HFFc6 (cell line): ENCODE data around the gene OR13F1. TPM values are rescaled to one million over a fixed set of nuclear protein-coding genes. Genes with fewer than 3 reads are reported as not detected.

Experiments used
- DNase-seq: peaks from one replicate; pipeline ENCODE4 v3.0.0-alpha.2; 2018
- H3K27ac Mint-ChIP-seq: 2 replicates; pipeline ENCODE4 v1.8.0; 2020; ENCODE audit warnings: mild to moderate bottlenecking, mixed read lengths
- H3K27me3 Mint-ChIP-seq: 2 replicates; pipeline ENCODE4 v1.8.0; 2021; ENCODE audit warnings: mild to moderate bottlenecking, moderate library complexity, mixed read lengths; ENCODE audit not compliant: insufficient read depth
- H3K36me3 Mint-ChIP-seq: 2 replicates; pipeline ENCODE4 v1.8.0; 2021; ENCODE audit warnings: low read depth, mixed read lengths
- H3K4me1 Mint-ChIP-seq: 2 replicates; pipeline ENCODE4 v1.8.0; 2020; ENCODE audit warnings: low read depth, mixed read lengths
- H3K4me3 Mint-ChIP-seq: 2 replicates; pipeline ENCODE4 v1.8.0; 2020; ENCODE audit warnings: mild to moderate bottlenecking, moderate library complexity, mixed read lengths
- H3K9me3 Mint-ChIP-seq: 2 replicates; pipeline ENCODE4 v1.8.0; 2020; ENCODE audit warnings: mild to moderate bottlenecking, mixed read lengths
- CTCF ChIP-seq: fragments of 200-600 bp; sonication (generic); IDR thresholded peaks from 2 replicates; pipeline ENCODE4 v1.5.0; 2021; ENCODE audit warnings: antibody characterized with exemption, mild to moderate bottlenecking
- long read RNA-seq: library from polyadenylated mRNA; unstranded; transcript quantifications from one replicate; pipeline ENCODE4 v2.0.0, GENCODE V29; 2019
- total RNA-seq, 6 experiments: library from RNA; stranded (reverse); fragmentation: NEBNext Ultra II Directional; extraction: Animal tissue kit (Norgen Biotek cat#: 25700); gene quantifications; 2 replicates in 1 of 6; 3 replicates in 5 of 6; pipeline ENCODE4 v1.2.3, GENCODE V29; 2021

Gene OR13F1, protein sequence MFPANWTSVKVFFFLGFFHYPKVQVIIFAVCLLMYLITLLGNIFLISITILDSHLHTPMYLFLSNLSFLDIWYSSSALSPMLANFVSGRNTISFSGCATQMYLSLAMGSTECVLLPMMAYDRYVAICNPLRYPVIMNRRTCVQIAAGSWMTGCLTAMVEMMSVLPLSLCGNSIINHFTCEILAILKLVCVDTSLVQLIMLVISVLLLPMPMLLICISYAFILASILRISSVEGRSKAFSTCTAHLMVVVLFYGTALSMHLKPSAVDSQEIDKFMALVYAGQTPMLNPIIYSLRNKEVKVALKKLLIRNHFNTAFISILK
- not detected for total RNA-seq
- long read RNA-seq = 0 reads

DNA sequence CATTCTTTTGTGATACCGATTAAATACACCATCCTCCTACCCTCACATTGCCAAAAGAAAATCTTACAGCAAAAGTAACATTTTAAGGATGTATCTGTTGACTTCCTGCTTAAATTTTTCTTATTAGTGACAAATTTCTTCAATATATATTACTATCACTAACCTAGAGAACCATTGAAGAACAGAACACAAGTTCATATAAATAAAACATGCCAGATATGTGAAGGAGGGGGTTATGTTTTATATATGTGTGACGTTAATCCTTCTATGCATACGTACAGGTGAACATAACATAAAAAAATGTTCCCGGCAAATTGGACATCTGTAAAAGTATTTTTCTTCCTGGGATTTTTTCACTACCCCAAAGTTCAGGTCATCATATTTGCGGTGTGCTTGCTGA lies at the start of gene OR13F1:
TSS of gene OR13F1 (plus strand) at position 301 of the 400 bp plus-strand sequence. CDS start at position 301, 0 bp downstream.
- no peak for TF ChIP-seq CTCF
- Mint-ChIP-seq H3K36me3 (no peaks in the 10 kb centered on the region), H3K9me3 (peaks cover 15% of the 10 kb centered on the region), H3K27me3 (peaks cover 2% of the 10 kb centered on the region; the same call in 1 of the 2 replicates), H3K4me3 (no peak within 1 kb of the TSS), H3K27ac (no peak within 1 kb of the TSS), H3K4me1 (no peaks in the 10 kb centered on the region)
- DNase-seq = no peak

- no peak for TF ChIP-seq CTCF
- Mint-ChIP-seq H3K36me3 (no peaks in the 10 kb centered on the region), H3K4me1 (no peaks in the 10 kb centered on the region), H3K9me3 (peaks cover 10% of the 10 kb centered on the region), H3K27ac (no peak overlapping the region), H3K27me3 (no peaks in the 10 kb centered on the region), H3K4me3 (no peak overlapping the region)
- DNase-seq = no peak
Measured at GRCh38 chr9:104456831-104457230, 47.2 kb upstream of the OR13F1 start.

- Mint-ChIP-seq H3K9me3 (peaks cover 31% of the 10 kb centered on the region), H3K36me3 (no peaks in the 10 kb centered on the region; the same call in 1 of the 2 replicates), H3K27ac (no peak overlapping the region), H3K4me1 (no peaks in the 10 kb centered on the region), H3K27me3 (no peaks in the 10 kb centered on the region; the same call in 1 of the 2 replicates), H3K4me3 (no peak overlapping the region)
- DNase-seq = no peak
- no peak for TF ChIP-seq CTCF
Measured at GRCh38 chr9:104463864-104464263, 40.2 kb upstream of the OR13F1 start.

GRCh38 chr9:104468261-104468660 lies 35.8 kb upstream of the OR13F1 start:
- Mint-ChIP-seq H3K4me3 (no peak overlapping the region), H3K4me1 (no peaks in the 10 kb centered on the region), H3K27ac (no peak overlapping the region), H3K9me3 (peaks cover 31% of the 10 kb centered on the region), H3K27me3 (no peaks in the 10 kb centered on the region), H3K36me3 (no peaks in the 10 kb centered on the region; the same call in 1 of the 2 replicates)
- no peak for DNase-seq
- TF ChIP-seq CTCF = no peak

- H3K27me3 Mint-ChIP-seq = no peaks in the 10 kb centered on the region
Measured at GRCh38 chr9:104482921-104483570, 21.0 kb upstream of the OR13F1 start.

More at GRCh38 chr9:104482921-104483570, 21.0 kb upstream of the OR13F1 start:
- H3K4me1 Mint-ChIP-seq = no peaks in the 10 kb centered on the region
- H3K27ac Mint-ChIP-seq = no peak overlapping the region
- H3K9me3 Mint-ChIP-seq = peaks cover 21% of the 10 kb centered on the region
- no peak for TF ChIP-seq CTCF
- H3K36me3 Mint-ChIP-seq = no peaks in the 10 kb centered on the region
- no peak overlapping the region for H3K4me3 Mint-ChIP-seq
- no peak for DNase-seq
